Stomach (tissue), 4 donors: Measurements from ENCODE around the gene CRYL1.

ENCODE experiments used
- CTCF ChIP-seq, 7 experiments: fragments of 450-650 bp in 4 of 7; fragments of 200-600 bp in 3 of 7; sonication (generic) in 3 of 7; IDR thresholded peaks; one replicate each; pipeline ENCODE4 v1.5.1; 2016 to 2019; ENCODE audit warnings: antibody characterized with exemption in 7 of 7, control low read depth in 2 of 7, mild to moderate bottlenecking in 1 of 7
- EP300 ChIP-seq: sonication (generic); formaldehyde crosslinking; IDR thresholded peaks from one replicate; pipeline ENCODE4 v1.6.1; 2017; ENCODE audit warnings: antibody characterized with exemption
- POLR2AphosphoS5 ChIP-seq, 3 donors: sonication (generic); formaldehyde crosslinking; IDR thresholded peaks; one replicate each; pipeline ENCODE4 v1.6.1; 2016; ENCODE audit warnings: antibody characterized with exemption in 3 of 3

GRCh38 chr13:20383058-20383457 lies 142.6 kb downstream of the CRYL1 start:
- TF ChIP-seq CTCF (IDR thresholded peaks at IDR 0.05) = no peak
- no peak for TF ChIP-seq POLR2AphosphoS5 (IDR thresholded peaks at IDR 0.05)
- TF ChIP-seq EP300 = no peak
